ENCODE measurements around the gene TREML4.

- TF ChIP-seq GATA2 (IDR thresholded peaks at IDR 0.05; ENCODE audit: low read depth, low read length) (no peak), GATA3 (IDR thresholded peaks at IDR 0.05; ENCODE audit: low read depth, low read length) (no peak)
These were observed 46.6 kb upstream of the TREML4 start for GRCh38 chr6:41181566-41181965.
